ENCODE data around the gene CLNS1A.

DNA sequence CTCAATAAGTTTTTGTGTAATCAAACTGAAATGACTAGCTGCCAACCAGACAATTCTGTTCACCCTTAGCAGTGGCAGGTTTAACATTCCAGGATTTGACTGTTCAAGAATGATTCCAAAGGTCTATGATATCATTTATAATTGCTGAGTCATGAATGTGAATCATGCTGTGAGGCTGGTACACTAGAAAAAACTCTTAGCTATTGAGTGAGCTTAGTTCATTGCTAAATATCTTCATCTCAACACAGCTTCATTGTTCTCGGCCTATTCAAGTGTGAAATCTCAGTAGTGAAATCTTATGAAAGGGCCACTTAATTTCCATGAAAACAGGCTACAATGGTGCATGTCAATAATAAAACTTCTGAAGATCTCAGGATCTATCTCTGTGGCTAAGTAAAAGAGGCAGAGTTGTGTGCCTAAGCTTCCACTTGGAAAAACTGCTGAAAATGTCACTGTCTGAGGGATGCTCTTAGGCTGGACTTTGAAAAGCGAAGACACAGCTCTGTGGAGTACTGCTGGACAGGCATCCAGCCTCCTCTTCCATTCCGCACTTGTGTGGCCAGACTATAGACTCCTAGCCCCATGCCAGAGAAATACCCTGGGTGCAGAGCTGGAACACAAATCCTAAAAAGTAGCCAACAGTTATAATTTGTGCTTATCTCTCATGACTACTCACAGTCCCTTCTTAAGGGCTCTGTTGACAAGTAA, 35.1 kb downstream of the CLNS1A start:
- TF ChIP-seq POLR2AphosphoS5 (IDR thresholded peaks at IDR 0.05): no peak
- no peak for TF ChIP-seq POLR2A (IDR thresholded peaks at IDR 0.05)
